Activated B cell treated with CpG ODN at 0.5 μM for 24 hours (primary cell): ENCODE measurements around the gene TM4SF18. TPM values are rescaled to one million over a fixed set of nuclear protein-coding genes. Genes with fewer than 3 reads are reported as not detected.
"Not testable (repeated sequence)": the region's sequence is repeated elsewhere in the genome, so short reads cannot be mapped to it uniquely, and the experiment has no call there.

Experiments
- ATAC-seq: fragments of 200-7000 bp; cut with Tn5 transposase; one replicate; pipeline ENCODE4 v1.10.0; 2021; ENCODE audit warnings: low read depth, mild to moderate bottlenecking, moderate library complexity
- CTCF ChIA-PET: fragments of 350-600 bp; sonication (Branson Sonifier 250); formaldehyde crosslinking; loops from one replicate; lab custom pipeline; 2021; ENCODE audit warnings: antibody characterized with exemption; lab: Charles Lee
- POLR2A ChIA-PET: fragments of 350-600 bp; sonication (Branson Sonifier 250); formaldehyde crosslinking; loops from one replicate; lab custom pipeline; 2021; ENCODE audit warnings: antibody characterized with exemption; lab: Charles Lee
- DNase-seq: peaks from one replicate; pipeline ENCODE4 v3.0.0; 2022
- H3K27ac Mint-ChIP-seq: one replicate; pipeline ENCODE4 v1.8.0; 2020; ENCODE audit warnings: mixed read lengths
- H3K27me3 Mint-ChIP-seq: one replicate; pipeline ENCODE4 v1.8.0; 2021; ENCODE audit warnings: mixed read lengths
- H3K36me3 Mint-ChIP-seq: one replicate; pipeline ENCODE4 v1.8.0; 2021; ENCODE audit warnings: low read depth, mixed read lengths
- H3K4me1 Mint-ChIP-seq: one replicate; pipeline ENCODE4 v1.8.0; 2021; ENCODE audit warnings: mixed read lengths
- H3K4me3 Mint-ChIP-seq: one replicate; pipeline ENCODE4 v1.8.0; 2020; ENCODE audit warnings: mild to moderate bottlenecking, mixed read lengths
- H3K9me3 Mint-ChIP-seq: one replicate; pipeline ENCODE4 v1.8.0; 2020; ENCODE audit warnings: mixed read lengths
- CTCF ChIP-seq: fragments of 200-600 bp; IDR thresholded peaks from one replicate; pipeline ENCODE4 v1.8.0; 2022; ENCODE audit warnings: antibody characterized with exemption, mild to moderate bottlenecking
- intact Hi-C: fragments of 100-400 bp; cut with micrococcal nuclease; formaldehyde crosslinking; loops from one replicate; pipeline ENCODE4 v1.15.1; 2024
- total RNA-seq: library from RNA; stranded (reverse); gene quantifications from 2 replicates; pipeline ENCODE4 v1.2.3, GENCODE V29; 2022

Gene TM4SF18
- total RNA-seq, 1 donor from 2014 or later = not detected

- H3K4me3 Mint-ChIP-seq = no peak overlapping the region
- TF ChIP-seq CTCF = no peak
- no peaks in the 10 kb centered on the region for H3K4me1 Mint-ChIP-seq
- ChIA-PET CTCF (interaction anchor here (1.1 kb wide), 1 partner anchor 10 kb away, joined by 3 read pairs; no protein-coding TSS in a partner anchor), POLR2A (no interaction called here)
- intact Hi-C loops = no loop called here
- peaks cover 17% of the 10 kb centered on the region for H3K27me3 Mint-ChIP-seq
- H3K9me3 Mint-ChIP-seq = no peaks in the 10 kb centered on the region
- no peak for ATAC-seq
- no peak for DNase-seq
- no peak overlapping the region for H3K27ac Mint-ChIP-seq
- no peaks in the 10 kb centered on the region for H3K36me3 Mint-ChIP-seq
Measured at GRCh38 chr3:149340310-149340933, 7.0 kb upstream of the TM4SF18 start.

GRCh38 chr3:149339931-149340309 lies 6.5 kb upstream of the TM4SF18 start:
- no peak overlapping the region for H3K27ac Mint-ChIP-seq
- H3K4me1 Mint-ChIP-seq = no peaks in the 10 kb centered on the region
- ATAC-seq (no peak), DNase-seq (no peak)
- ChIA-PET POLR2A (no interaction called here), CTCF (no interaction called here)
- intact Hi-C loops = no loop called here
- H3K9me3 Mint-ChIP-seq = no peaks in the 10 kb centered on the region
- TF ChIP-seq CTCF = no peak
- H3K4me3 Mint-ChIP-seq = no peak overlapping the region
- peaks cover 17% of the 10 kb centered on the region for H3K27me3 Mint-ChIP-seq
- H3K36me3 Mint-ChIP-seq = no peaks in the 10 kb centered on the region

- ATAC-seq, H3K27ac Mint-ChIP-seq, intact Hi-C loops, H3K4me3 Mint-ChIP-seq, CTCF ChIA-PET, POLR2A ChIA-PET, H3K36me3 Mint-ChIP-seq, H3K9me3 Mint-ChIP-seq, DNase-seq, H3K4me1 Mint-ChIP-seq: not testable (repeated sequence)
- peaks cover 14% of the 10 kb centered on the region for H3K27me3 Mint-ChIP-seq
Measured at GRCh38 chr3:149337486-149337885, 4.0 kb upstream of the TM4SF18 start.

- DNase-seq (no peak), ATAC-seq (no peak)
- ChIA-PET CTCF (no interaction called here), POLR2A (no interaction called here)
- H3K4me1 Mint-ChIP-seq = no peaks in the 10 kb centered on the region
- no peaks in the 10 kb centered on the region for H3K9me3 Mint-ChIP-seq
- TF ChIP-seq CTCF = no peak
- H3K27me3 Mint-ChIP-seq = peaks cover 14% of the 10 kb centered on the region
- H3K4me3 Mint-ChIP-seq = no peak overlapping the region
- H3K27ac Mint-ChIP-seq = no peak overlapping the region
- no peaks in the 10 kb centered on the region for H3K36me3 Mint-ChIP-seq
- intact Hi-C loops = no loop called here
Measured at GRCh38 chr3:149336925-149337324, 3.5 kb upstream of the TM4SF18 start.

GRCh38 chr3:149332771-149333170 lies 665 bp downstream of the TM4SF18 start:
- Mint-ChIP-seq H3K4me3 (no peak overlapping the region), H3K36me3 (no peaks in the 10 kb centered on the region), H3K27me3 (peaks cover 10% of the 10 kb centered on the region), H3K27ac (no peak overlapping the region), H3K9me3 (no peaks in the 10 kb centered on the region), H3K4me1 (no peaks in the 10 kb centered on the region)
- ATAC-seq = no peak
- DNase-seq = no peak
- TF ChIP-seq CTCF = no peak
- POLR2A ChIA-PET = no interaction called here
- CTCF ChIA-PET = no interaction called here
- intact Hi-C loops = no loop called here
